DMS153 treated with DMSO at 0.1 percent for 48 hours (cell line): Measurements from ENCODE around the gene SMCO1.
"Not testable (repeated sequence)": the region's sequence is repeated elsewhere in the genome, so short reads cannot be mapped to it uniquely, and the experiment has no call there.

Experiments
- DNase-seq: peaks from one replicate; lab custom pipeline; 2025; ENCODE audit not compliant: unreplicated experiment; lab: John Stamatoyannopoulos, UW

The SMCO1 gene, protein sequence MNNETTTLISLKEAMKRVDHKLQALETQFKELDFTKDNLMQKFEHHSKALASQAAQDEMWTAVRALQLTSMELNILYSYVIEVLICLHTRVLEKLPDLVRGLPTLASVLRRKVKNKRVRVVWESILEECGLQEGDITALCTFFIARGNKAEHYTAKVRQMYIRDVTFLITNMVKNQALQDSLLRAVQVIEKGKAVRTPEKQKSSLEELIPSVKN

DNA sequence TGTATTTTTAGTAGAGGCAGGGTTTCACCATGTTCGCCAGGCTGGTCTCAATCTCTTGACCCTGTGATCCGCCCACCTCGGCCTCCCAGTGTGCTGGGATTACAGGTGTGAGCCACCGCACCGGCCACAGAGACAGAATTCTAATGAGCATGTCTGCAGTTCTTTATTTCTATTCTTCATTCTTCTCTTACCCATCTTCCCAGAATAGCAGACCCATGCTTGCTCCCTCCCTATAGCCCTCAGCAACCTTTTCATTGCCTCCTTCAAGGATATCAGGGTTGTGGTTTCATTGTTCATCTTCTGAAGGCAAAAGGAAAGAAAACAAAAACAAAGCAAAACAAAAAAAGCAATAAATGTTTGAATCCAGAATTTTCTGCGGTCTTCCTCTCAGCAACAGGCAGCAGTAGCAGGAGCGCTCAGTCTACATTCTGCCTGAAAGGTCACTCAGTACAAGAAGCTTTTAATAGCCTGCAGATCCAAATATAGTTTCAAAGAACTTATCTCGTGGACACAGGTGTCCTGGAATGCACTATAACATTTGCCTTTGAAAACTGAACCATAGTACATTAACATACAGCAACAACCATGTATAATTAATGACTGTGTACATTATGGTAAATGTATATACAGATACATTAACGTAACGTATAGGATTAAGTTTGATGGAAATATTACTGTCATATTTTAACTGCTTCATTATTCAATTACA is at the start of gene SMCO1:
Gene SMCO1, minus strand, starts transcription at position 434 of the 709 bp plus-strand sequence. Its CDS starts 137 bp downstream, at position 297.
- DNase-seq: no peak

DNA sequence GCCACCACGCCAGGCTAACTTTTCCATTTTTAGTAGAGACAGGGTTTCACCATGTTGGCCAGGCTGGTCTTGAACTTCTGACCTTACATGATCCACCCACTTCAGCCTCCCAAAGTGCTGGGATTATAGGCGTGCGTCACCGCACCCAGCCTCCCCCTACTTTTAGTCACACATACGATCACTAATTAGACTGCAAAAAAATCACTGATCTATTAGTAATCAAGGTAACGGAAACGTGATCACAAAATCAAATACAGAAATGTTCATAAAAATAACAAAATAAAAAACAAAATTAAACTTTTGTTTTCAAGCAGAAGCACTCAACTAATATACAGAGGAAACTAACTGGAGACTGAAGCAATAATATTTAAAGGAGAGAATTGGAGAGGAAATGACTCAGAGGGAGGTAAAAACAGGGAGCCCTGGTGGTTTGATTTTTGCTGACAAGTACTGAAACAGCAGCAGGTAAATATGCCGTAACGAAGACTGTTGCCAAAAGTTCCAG is 48.6 kb upstream of the SMCO1 start:
- DNase-seq: no peak

DNA sequence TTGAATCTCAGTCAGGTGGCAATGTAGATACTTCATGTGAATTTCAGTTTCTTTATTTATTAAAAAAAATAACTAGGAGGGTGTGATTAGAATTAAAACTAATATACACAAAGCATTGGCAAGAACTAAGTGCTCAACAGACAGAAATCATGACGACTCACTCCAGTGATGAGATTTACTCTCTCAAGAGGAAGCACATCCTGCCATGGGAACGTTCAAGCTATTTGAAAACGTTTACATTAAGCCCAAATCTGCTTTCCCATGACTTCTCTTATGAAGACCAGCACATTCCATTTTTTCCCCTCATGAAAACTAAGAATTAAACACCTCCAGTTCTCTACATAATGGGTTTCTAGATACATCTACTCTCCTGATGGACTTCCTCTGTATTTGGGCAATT is 44.7 kb upstream of the SMCO1 start:
- no peak for DNase-seq

DNA sequence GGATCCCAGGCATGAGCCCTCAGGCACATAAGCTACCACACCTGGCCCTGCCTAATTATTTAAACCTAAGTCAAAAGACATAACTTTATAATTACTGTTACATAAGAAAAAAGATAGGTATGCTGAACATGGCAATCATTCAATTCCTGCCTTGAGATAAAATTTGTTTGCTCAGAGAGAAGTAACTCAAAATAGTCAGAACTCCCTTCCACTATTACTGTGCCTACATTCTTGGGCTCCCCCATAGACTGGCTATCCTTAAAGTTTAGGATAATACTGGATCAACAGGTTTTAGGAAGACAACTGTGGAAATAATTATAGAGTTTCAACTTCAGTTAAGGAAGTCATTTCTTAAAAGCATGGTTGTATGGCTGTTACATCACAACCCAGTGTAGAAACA is 43.3 kb upstream of the SMCO1 start:
- no peak for DNase-seq

DNA sequence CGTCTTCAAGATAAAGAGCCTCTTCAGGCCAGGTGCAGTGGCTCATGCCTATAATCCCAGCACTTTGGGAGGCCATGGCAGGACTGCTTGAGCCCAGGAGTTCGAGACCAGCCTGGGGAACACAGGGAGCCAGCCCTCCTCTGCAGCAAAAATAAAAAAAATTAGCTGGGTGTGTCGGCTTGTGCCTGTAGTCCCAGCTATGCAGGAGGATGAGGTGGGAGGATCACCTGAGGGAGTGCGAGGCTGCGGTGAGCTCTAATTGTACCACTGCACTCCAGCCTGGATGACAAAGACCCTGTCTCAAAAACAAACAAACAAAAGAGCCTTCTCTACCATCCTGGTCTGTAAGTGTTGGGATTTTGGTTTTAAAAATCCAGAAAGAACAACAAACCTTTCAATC is 42.1 kb upstream of the SMCO1 start:
- DNase-seq: no peak

DNA sequence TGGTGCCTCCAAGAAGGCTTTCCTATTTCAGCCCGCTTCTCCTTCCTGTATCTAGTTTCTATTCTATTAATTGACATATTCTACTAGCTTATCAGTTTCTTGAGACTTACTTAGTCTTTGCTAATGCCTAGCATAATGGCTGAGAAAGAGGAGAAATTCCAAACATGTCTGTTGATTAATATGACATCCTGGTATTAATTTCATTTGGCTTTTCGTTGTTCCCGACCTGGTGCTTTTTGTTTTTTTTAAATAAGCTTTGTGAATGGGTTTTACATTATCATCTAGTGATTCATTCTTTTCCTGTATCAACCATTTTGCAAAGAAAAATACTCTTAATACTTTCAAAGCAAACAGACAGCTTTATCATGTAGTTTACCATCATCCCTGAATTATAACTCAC is 40.1 kb upstream of the SMCO1 start:
- DNase-seq: no peak

DNA sequence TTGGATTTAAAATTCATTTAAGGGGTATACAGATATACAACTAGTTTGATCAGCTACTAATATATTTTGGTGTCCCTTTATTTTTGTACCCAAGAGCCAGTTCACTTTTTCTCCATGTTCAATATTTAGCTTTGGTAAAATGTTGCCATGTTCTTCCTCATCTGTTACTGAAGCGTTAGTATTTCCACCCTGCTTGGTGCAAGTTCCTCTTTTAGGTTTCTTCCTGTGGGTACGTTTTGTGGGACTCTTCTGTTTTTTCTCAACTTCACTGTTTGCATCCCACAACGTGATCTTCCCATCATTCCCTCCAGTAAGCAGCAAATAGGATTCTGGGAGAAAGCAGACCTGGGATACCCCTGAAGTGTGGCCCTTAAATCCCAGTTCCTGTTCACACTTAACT is 39.1 kb upstream of the SMCO1 start:
- DNase-seq: no peak

DNA sequence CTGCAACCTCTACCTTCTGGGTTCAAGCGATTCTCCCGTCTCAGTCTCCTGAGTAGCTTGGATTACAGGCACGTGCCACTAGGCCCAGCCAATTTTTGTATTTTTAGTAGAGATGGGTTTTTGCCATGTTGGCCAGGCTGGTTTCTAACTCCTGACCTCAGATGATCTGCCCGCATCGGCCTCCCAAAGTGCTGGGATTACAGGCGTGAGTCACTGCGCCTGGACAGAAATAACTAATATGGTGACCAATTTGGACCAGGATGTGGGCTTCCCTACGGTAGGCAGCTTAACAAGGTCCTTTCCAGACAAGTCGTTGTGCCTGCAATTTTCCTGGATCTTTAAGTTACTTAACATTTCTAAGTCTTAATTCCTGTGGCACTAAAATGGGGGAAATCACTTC is 38.4 kb upstream of the SMCO1 start:
- no peak for DNase-seq

DNA sequence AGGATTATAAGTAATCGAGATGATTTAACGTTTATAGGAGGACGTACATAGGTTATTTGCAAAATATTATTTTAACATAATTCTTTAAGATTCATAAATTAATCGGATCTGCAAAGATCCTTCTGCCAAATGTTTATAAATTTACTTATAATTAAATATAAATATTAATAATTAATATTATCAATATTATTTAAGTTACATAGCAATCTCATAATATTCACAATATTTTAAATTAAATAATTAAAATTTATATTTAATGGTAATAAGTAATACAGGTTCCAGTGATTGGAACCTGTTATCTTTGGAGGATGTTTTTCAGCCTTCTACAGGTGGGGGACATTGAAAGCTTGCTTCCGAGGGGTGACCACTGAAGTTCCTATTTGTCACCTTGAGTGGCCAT is 37.1 kb upstream of the SMCO1 start:
- no peak for DNase-seq

DNA sequence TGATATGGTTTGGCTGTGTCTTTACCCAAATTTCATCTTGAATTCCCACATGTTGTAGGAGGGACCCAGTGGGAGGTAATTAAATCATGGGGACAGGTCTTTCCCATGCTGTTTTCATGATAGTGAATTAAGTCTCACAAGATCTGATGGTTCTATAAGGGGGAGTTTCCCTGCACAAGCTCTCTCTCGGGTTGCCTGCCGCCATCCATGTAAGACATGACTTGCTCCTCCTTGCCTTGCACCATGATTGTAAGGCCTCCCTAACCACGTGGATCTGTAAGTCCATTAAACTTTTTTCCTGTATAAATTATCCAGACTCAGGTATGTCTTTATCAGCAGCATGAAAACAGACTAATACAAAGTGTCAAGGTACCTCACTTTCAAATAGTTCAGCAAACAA is 35.0 kb upstream of the SMCO1 start:
- not testable (repeated sequence) for DNase-seq

DNA sequence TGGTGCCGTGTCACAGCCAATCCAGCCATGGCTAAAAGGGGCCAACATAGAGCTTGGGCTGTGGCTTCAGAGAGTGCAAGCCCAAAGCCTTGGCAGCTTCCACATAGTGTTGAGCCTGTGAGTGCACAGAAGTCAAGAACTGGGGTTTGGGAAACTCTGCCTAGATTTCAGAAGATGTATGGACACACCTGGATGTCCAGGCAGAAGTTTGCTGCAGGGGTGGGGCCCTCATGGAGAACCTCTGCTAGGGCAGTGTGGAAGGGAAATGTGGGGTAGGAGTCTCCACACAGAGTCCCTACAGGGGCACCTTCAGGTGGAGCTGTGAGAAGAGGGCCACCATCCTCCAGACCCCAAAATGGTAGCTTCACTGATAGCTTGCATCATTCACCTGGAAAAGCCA is 34.2 kb upstream of the SMCO1 start:
- DNase-seq: not testable (repeated sequence)

DNA sequence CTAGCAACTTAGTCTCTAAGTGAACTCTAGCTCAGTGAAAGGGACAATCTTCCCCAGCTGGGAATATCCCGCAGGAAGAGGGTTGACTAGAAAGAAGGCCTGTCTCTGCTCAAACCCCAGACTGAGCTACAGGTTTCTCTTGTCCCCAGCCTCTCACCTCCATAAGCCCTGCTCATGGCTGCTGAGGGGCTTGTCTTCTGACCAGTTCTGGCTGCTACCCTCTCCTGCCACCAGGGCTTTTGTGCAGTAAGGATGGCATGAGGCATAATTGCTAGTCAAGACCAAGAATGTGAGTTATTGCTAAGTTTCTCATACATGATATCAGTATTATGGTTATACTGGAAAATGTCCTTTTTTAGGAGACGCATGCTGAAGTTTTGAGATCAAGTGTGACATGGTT is 31.9 kb upstream of the SMCO1 start:
- no peak for DNase-seq

DNA sequence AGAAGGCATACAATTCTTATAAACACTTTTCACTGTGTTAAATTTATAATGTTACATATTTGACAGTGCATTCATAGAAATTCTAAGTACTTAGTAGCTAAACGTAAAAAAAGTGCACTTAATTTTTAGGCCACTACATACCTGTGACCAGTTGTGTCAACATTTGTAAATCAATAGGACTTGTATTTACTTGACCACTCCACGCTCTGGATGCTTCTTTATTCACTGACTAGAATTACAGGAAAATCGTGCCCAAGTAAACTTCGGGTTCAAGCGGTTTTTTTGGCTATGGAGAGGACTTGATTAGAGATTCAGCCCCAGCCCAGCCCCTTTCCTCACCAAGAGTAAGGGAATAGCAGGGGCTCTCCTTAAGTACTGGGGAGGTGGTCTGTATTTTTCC is 31.4 kb upstream of the SMCO1 start:
- DNase-seq: no peak

DNA sequence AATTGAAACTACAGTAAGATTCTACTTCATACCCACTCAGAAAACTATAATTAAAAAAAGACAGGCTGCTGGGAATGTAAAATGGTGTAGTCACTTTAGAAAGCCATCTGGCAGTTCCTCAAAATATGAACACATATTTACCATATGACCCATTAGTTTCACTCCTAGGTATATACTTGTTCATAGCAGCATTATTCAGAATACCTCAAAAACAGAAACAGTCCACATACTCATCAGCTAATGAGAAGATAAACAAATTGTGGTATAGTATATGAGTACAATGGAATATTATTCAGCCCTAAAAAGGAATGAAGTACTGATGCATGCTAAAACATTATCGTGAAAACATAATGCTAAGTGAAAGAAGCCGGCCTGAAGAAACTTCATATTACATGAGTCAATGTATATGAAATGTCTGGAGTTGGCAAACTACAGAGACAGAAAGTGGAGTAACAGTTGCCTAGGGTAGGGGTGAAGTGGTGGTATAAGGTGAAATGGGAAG is 29.4 kb upstream of the SMCO1 start:
- DNase-seq: no peak

DNA sequence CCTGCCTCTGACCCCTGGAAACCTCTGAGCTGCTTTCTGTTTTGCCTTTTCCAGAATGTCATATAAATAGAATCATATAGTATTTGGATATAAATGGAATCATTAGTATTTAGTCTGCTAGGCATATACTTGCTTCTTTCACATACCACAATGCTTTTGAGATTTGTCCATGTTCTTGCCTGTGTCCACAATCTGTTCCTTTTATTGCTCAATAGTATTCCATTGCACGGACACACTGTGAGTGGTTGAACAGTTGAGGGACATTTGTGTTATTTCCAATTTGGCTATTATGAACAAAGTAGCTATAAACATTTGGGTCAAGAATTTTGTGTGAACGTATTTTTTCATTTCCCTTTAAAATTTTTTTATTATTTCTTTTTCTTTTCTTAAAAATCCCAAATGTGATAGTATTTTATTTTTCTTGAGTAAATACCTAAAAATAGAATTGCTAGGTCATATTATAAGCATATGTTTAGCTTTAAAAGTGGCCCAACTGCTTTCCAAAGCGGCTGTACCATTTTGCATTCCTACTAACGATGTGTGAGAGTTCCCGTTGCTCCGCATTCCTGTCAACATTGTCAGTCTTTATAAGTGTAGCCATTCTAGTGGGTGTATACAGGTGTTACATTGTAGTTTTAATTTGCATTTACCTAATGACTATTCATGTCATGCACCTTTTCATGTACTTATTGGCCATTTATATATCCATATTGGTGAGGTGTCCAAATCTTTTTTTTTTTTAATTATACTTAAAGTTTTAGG is 26.7 kb upstream of the SMCO1 start:
- no peak for DNase-seq

DNA sequence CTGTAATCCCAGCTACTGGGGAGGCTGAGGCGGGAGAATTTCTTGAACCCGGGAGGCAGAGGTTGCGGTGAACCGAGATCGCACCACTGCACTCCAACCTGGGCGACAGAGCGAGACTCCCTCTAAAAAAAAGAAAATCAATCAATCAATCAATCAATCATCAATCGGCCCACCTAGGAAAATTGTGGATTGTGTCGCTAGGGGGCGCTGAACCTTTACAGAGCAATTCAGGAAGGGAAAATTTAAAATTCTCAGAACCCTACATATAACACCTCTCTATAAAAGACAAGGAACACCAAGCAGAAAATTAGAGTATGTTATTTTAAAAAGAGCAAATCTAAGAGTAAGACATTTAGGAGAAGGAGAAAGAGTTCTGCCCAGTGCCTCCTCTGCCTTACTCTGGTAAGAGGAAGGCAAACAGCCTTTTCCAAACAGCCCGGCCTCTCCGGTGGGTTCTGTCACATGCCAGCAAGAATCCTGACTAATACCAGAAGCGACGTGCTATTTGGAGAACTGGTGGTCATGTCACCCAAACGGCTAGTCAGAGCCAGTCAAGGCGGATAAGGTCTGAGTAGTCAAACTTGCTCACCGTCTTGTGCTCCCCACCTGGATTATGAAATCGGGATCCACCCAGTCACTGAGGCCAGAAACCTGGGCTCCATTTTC is 22.3 kb upstream of the SMCO1 start:
- DNase-seq: no peak

DNA sequence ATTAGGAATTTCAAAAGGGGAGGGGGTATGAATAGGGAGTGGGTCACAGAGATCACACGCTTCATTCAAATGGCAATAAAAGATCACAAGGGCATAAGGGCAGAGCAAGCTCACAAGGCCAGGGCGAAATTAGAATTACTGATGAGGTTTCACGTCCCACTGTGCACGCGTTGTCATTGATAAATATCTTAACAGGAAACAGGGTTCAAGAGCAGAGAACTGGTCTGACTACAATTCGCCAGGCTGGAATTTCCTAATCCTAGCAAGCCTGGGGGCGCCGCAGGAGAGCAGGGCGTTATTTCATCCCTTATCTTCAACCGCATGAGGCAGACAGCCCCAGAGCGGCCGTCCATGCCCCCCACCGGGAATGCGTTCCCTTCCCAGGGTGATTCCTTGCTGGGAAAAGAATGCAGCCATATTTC is 18.1 kb upstream of the SMCO1 start:
- no peak for DNase-seq

DNA sequence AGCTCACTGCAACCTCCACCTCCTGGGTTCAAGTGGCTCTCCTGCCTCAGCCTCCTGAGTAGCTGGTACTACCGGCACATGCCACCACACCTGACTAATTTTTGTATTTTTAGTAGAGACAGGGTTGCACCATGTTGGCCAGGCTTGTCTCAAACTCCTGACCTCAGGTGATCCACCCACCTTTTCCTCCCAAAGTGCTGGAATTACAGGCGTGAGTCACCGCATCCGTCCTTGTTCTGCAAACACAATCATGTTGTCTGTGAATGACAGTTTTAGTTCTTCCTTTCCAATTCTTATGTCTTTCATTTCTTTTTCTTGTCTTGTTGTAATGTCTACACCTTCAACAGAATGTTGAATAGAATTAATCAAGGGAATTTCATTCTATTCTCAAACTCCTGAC is 16.3 kb upstream of the SMCO1 start:
- no peak for DNase-seq

DNA sequence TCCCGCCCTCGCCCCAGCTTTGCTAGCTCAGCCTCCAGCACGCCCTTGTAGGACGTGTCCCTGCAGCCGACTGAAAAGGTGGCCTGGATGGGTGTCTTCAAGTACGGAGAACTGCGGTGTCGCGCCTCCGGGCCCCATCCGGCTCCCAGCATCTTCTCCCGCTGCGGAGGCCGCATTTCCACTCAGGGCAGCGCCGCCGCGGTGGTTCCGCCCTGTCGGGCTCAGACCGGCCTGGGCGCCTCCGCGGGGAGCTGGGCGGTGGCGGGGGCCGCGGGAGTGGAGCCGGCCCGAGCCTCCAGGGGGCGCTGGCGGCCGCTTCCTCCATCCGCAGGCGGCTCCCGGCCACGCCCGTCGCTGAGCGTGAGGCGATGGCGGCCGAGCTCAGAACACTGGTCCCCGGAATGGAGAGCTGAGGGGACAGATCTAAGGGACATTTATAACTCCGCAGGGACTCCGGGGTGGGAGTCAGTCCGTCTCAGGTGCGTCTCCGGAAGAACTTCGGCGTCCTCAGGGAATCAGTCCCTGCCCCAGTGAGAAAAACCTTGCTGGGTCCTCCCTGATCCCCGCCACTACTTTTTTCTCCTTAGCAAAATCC is 13.6 kb upstream of the SMCO1 start:
- DNase-seq: peak; percentile 43

DNA sequence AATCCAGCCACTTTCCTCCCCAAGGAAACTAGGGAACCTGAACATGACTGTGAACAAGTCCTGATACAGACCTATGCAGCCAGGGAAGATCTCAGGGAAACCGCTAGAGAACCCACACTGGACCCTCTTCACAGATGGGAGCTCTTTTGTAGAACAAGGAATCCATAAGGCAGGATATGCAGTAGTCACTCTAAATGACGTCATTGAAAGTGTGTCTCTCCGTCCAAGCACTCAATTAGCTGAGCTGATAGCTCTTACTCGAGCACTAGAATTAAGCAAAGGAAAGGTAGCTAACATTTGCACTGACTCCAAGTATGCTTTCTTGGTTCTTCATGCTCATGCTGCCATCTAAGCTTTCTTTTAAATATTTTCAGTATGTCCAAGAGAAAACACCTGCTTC is 10.0 kb upstream of the SMCO1 start:
- DNase-seq: no peak

DNA sequence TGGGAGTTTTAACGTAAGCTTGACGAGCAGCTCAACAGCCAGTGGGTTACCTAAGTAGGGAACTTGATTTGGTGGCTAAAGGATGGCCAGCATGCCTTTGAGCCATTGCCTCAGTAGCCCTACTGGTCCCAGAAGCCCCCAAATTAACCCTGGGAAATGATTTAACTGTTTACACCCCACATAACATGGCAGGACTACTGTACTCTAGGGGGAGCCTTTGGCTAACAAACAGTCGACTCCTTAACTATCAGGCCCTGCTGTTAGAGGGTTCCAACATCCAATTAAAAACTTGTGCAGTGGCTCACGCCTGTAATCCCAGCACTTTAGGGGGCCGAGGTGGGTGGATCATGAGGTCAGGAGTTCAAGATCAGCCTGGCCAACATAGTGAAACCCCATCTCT is 9.4 kb upstream of the SMCO1 start:
- no peak for DNase-seq
